ENCODE results near the gene HAO2. TPM values are rescaled to one million over a fixed set of nuclear protein-coding genes. Genes with fewer than 3 reads are reported as not detected.

HAO2 gene
- total RNA-seq, 1 donor from 2014 or later, result not detected

GRCh38 chr1:119435052-119435451, 66.5 kb downstream of the HAO2 start:
- DNase-seq (ENCODE audit: low spot score), result no peak

GRCh38 chr1:119438761-119439160, 70.2 kb downstream of the HAO2 start:
- DNase-seq (ENCODE audit: low spot score), result no peak

GRCh38 chr1:119440721-119441307, 72.2 kb downstream of the HAO2 start:
- peak; percentile 76 for DNase-seq (ENCODE audit: low spot score)

- no peak for DNase-seq (ENCODE audit: low spot score)
Observed at GRCh38 chr1:119442756-119443155, 74.2 kb downstream of the HAO2 start.

Other genes starting within 250 kb of the HAO2 start
- gene WARS2, start 228.1 kb upstream of the HAO2 start, total RNA-seq (ENCODE audit: insufficient read depth, low replicate concordance), result 35.6 TPM
- gene HSD3B2, start 46.4 kb downstream of the HAO2 start, total RNA-seq (ENCODE audit: insufficient read depth, low replicate concordance), result 2.9 TPM
- 10.8 TPM for gene HSD3B1, start 138.4 kb downstream of the HAO2 start, total RNA-seq (ENCODE audit: insufficient read depth, low replicate concordance)